HG02798 (cell line): Measurements from ENCODE around the gene OR8B2.
"Not testable (repeated sequence)": the region's sequence is repeated elsewhere in the genome, so short reads cannot be mapped to it uniquely, and the experiment has no call there.

Source experiments
- ATAC-seq: cut with Tn5 transposase; IDR thresholded peaks from one replicate; pipeline ENCODE4 v1.9.1; 2021; ENCODE audit warnings: mild to moderate bottlenecking; ENCODE audit not compliant: unreplicated experiment, poor library complexity

Gene OR8B2

GRCh38 chr11:124384399-124384798 lies at the start of gene OR8B2:
Gene OR8B2 (minus strand): TSS chr11:124384499. CDS start chr11:124383343, 1,156 bp downstream.
- ATAC-seq: no peak

- no peak for ATAC-seq
These were observed 45.3 kb upstream of the OR8B2 start for GRCh38 chr11:124429599-124429998.

- ATAC-seq: no peak
These were observed 40.2 kb upstream of the OR8B2 start, which contains the start of gene OR8B4 for GRCh38 chr11:124424384-124424921. Gene OR8B4 (minus strand): TSS chr11:124424871. CDS start chr11:124424871, 0 bp downstream.

- ATAC-seq: no peak
These were observed 36.7 kb upstream of the OR8B2 start for GRCh38 chr11:124421043-124421442.

GRCh38 chr11:124415356-124415923 lies 31.1 kb upstream of the OR8B2 start:
- peak; percentile 49 for ATAC-seq

GRCh38 chr11:124409906-124410305 lies 25.6 kb upstream of the OR8B2 start:
- no peak for ATAC-seq

- ATAC-seq: no peak
These were observed 21.3 kb upstream of the OR8B2 start for GRCh38 chr11:124405581-124405980.

- ATAC-seq: not testable (repeated sequence)
These were observed 18.9 kb upstream of the OR8B2 start for GRCh38 chr11:124403186-124403585.

- ATAC-seq: peak; percentile 90
These were observed 18.1 kb upstream of the OR8B2 start for GRCh38 chr11:124402326-124402922.

- no peak for ATAC-seq
These were observed 14.6 kb upstream of the OR8B2 start, which contains the start of gene OR8B3 for GRCh38 chr11:124398924-124399323. Gene OR8B3 (minus strand): TSS chr11:124399024. CDS start chr11:124397351, 1,673 bp downstream.

- not testable (repeated sequence) for ATAC-seq
These were observed 12.5 kb upstream of the OR8B2 start for GRCh38 chr11:124396847-124397246.

- ATAC-seq: no peak
These were observed 10.1 kb upstream of the OR8B2 start for GRCh38 chr11:124394408-124394807.

- ATAC-seq: not testable (repeated sequence)
These were observed 1.4 kb downstream of the OR8B2 start for GRCh38 chr11:124382857-124383256.

GRCh38 chr11:124380585-124380984 lies 3.7 kb downstream of the OR8B2 start:
- ATAC-seq: no peak

- no peak for ATAC-seq
These were observed 8.0 kb downstream of the OR8B2 start for GRCh38 chr11:124376280-124376679.

GRCh38 chr11:124359566-124359965 lies 24.7 kb downstream of the OR8B2 start:
- ATAC-seq: no peak

GRCh38 chr11:124346311-124346955 lies 37.9 kb downstream of the OR8B2 start:
- no peak for ATAC-seq

GRCh38 chr11:124344346-124344745 lies 40.0 kb downstream of the OR8B2 start:
- no peak for ATAC-seq

- ATAC-seq: no peak
These were observed 44.2 kb downstream of the OR8B2 start for GRCh38 chr11:124340142-124340447.

- ATAC-seq: no peak
These were observed 44.7 kb downstream of the OR8B2 start for GRCh38 chr11:124339396-124340141.
